Stimulated activated naive CD8-positive, alpha-beta T cell treated with anti-CD3 and anti-CD28 coated beads, Interleukin-15, Interleukin-2, amounts not matched to agents 100 ng/mL and 50 ng/mL, for 24 hours (primary cell): ENCODE results near the gene AAR2.
A peak's percentile ranks its signal among the peaks of the same experiment; 100 is the strongest.

Experiments used
- H3K27ac Mint-ChIP-seq: one replicate; pipeline ENCODE4 v1.8.0; 2021; ENCODE audit warnings: mild to moderate bottlenecking, mixed read lengths
- H3K27me3 Mint-ChIP-seq: one replicate; pipeline ENCODE4 v1.8.0; 2021; ENCODE audit warnings: mixed read lengths
- H3K36me3 Mint-ChIP-seq: one replicate; pipeline ENCODE4 v1.8.0; 2021; ENCODE audit warnings: low read depth, mixed read lengths
- H3K4me1 Mint-ChIP-seq: one replicate; pipeline ENCODE4 v1.8.0; 2021; ENCODE audit warnings: low read depth, mixed read lengths
- H3K4me3 Mint-ChIP-seq: one replicate; pipeline ENCODE4 v1.8.0; 2021; ENCODE audit warnings: mild to moderate bottlenecking, mixed read lengths
- H3K9me3 Mint-ChIP-seq: one replicate; pipeline ENCODE4 v1.8.0; 2021; ENCODE audit warnings: mixed read lengths

AAR2 gene

GRCh38 chr20:36274181-36274841, 38.0 kb downstream of the AAR2 start:
- peaks cover 7% of the 10 kb centered on the region for H3K27me3 Mint-ChIP-seq
- H3K27ac Mint-ChIP-seq, result peak overlapping the region; percentile 36
- H3K36me3 Mint-ChIP-seq, result no peaks in the 10 kb centered on the region
- no peaks in the 10 kb centered on the region for H3K4me1 Mint-ChIP-seq
- H3K9me3 Mint-ChIP-seq, result no peaks in the 10 kb centered on the region
- H3K4me3 Mint-ChIP-seq, result no peak overlapping the region

- no peaks in the 10 kb centered on the region for H3K36me3 Mint-ChIP-seq
- no peak overlapping the region for H3K4me3 Mint-ChIP-seq
- H3K4me1 Mint-ChIP-seq, result no peaks in the 10 kb centered on the region
- H3K9me3 Mint-ChIP-seq, result no peaks in the 10 kb centered on the region
- H3K27me3 Mint-ChIP-seq, result peaks cover 7% of the 10 kb centered on the region
- no peak overlapping the region for H3K27ac Mint-ChIP-seq
Measured at GRCh38 chr20:36275011-36275410, 38.7 kb downstream of the AAR2 start.

GRCh38 chr20:36275441-36276189, 39.3 kb downstream of the AAR2 start:
- H3K4me1 Mint-ChIP-seq, result no peaks in the 10 kb centered on the region
- H3K9me3 Mint-ChIP-seq, result no peaks in the 10 kb centered on the region
- H3K27ac Mint-ChIP-seq, result no peak overlapping the region
- H3K4me3 Mint-ChIP-seq, result no peak overlapping the region
- H3K27me3 Mint-ChIP-seq, result peaks cover 7% of the 10 kb centered on the region
- no peaks in the 10 kb centered on the region for H3K36me3 Mint-ChIP-seq

DNA sequence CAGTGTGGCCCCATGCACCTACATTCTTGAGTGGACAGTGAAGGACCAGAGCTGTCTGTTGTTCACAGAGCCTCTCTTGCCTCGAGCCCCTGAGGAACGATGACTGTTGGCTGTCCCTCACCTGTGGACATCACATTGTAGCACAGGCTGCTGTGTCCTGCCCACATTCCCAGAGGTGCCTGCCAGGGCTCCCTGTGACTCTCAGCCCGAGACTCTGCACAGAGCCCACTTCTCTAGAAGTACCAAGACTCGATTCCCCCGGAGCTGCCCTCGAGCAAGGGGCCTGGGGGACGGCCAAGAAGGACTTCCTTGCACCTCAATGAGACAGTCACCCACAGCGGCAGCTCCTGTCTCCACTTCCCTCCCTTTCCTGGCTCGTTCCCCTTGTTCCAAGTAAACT, 41.3 kb downstream of the AAR2 start:
- Mint-ChIP-seq H3K36me3 (no peaks in the 10 kb centered on the region), H3K4me3 (no peak overlapping the region), H3K27ac (no peak overlapping the region), H3K4me1 (no peaks in the 10 kb centered on the region), H3K27me3 (peaks cover 12% of the 10 kb centered on the region), H3K9me3 (no peaks in the 10 kb centered on the region)

- no peaks in the 10 kb centered on the region for H3K9me3 Mint-ChIP-seq
- no peak overlapping the region for H3K4me3 Mint-ChIP-seq
- H3K36me3 Mint-ChIP-seq, result no peaks in the 10 kb centered on the region
- H3K4me1 Mint-ChIP-seq, result no peaks in the 10 kb centered on the region
- peaks cover 9% of the 10 kb centered on the region for H3K27me3 Mint-ChIP-seq
- H3K27ac Mint-ChIP-seq, result no peak overlapping the region
Measured at GRCh38 chr20:36279362-36279761, 43.1 kb downstream of the AAR2 start.

GRCh38 chr20:36279776-36280175, 43.5 kb downstream of the AAR2 start:
- no peaks in the 10 kb centered on the region for H3K36me3 Mint-ChIP-seq
- H3K4me3 Mint-ChIP-seq, result no peak overlapping the region
- H3K9me3 Mint-ChIP-seq, result no peaks in the 10 kb centered on the region
- no peaks in the 10 kb centered on the region for H3K4me1 Mint-ChIP-seq
- H3K27ac Mint-ChIP-seq, result no peak overlapping the region
- H3K27me3 Mint-ChIP-seq, result peaks cover 9% of the 10 kb centered on the region

- Mint-ChIP-seq H3K36me3 (no peaks in the 10 kb centered on the region), H3K27ac (no peak overlapping the region), H3K4me1 (no peaks in the 10 kb centered on the region), H3K27me3 (peaks cover 10% of the 10 kb centered on the region), H3K4me3 (no peak overlapping the region), H3K9me3 (no peaks in the 10 kb centered on the region)
Measured at GRCh38 chr20:36281785-36282380, 45.6 kb downstream of the AAR2 start.

- Mint-ChIP-seq H3K27ac (no peak overlapping the region), H3K36me3 (no peaks in the 10 kb centered on the region), H3K4me1 (no peaks in the 10 kb centered on the region), H3K27me3 (peaks cover 30% of the 10 kb centered on the region), H3K9me3 (no peaks in the 10 kb centered on the region), H3K4me3 (no peak overlapping the region)
Measured at GRCh38 chr20:36284751-36285150, 48.5 kb downstream of the AAR2 start.

GRCh38 chr20:36285746-36286447, 49.6 kb downstream of the AAR2 start:
- Mint-ChIP-seq H3K9me3 (no peaks in the 10 kb centered on the region), H3K27me3 (peaks cover 36% of the 10 kb centered on the region), H3K36me3 (no peaks in the 10 kb centered on the region), H3K4me3 (no peak overlapping the region), H3K4me1 (no peaks in the 10 kb centered on the region), H3K27ac (no peak overlapping the region)

- Mint-ChIP-seq H3K27ac (no peak overlapping the region), H3K9me3 (no peaks in the 10 kb centered on the region), H3K4me1 (no peaks in the 10 kb centered on the region), H3K27me3 (peaks cover 60% of the 10 kb centered on the region), H3K4me3 (no peak overlapping the region), H3K36me3 (no peaks in the 10 kb centered on the region)
Measured at GRCh38 chr20:36297656-36298055, 61.4 kb downstream of the AAR2 start.

DNA sequence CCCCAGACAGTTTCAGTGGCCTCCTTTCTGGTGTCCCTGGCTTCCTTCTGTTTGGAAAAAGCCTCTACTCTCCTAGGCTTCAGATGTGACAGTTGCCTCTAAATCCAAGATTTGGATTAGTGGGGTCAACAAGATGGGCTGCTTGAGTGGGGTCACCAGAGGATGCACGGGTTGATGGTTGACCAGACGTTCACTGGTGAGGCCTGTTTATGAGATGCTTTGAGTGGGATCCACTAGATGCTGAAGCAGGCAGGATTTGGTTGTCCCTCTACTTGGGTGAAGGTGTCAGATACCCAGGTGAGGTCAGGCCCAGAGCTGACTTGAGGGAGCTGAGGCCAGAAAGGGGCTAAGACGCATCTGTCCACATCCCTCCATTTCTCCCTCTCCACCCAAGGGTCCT, 61.8 kb downstream of the AAR2 start:
- H3K36me3 Mint-ChIP-seq, result no peaks in the 10 kb centered on the region
- H3K27ac Mint-ChIP-seq, result no peak overlapping the region
- no peak overlapping the region for H3K4me3 Mint-ChIP-seq
- peaks cover 64% of the 10 kb centered on the region for H3K27me3 Mint-ChIP-seq
- no peaks in the 10 kb centered on the region for H3K4me1 Mint-ChIP-seq
- H3K9me3 Mint-ChIP-seq, result no peaks in the 10 kb centered on the region

DNA sequence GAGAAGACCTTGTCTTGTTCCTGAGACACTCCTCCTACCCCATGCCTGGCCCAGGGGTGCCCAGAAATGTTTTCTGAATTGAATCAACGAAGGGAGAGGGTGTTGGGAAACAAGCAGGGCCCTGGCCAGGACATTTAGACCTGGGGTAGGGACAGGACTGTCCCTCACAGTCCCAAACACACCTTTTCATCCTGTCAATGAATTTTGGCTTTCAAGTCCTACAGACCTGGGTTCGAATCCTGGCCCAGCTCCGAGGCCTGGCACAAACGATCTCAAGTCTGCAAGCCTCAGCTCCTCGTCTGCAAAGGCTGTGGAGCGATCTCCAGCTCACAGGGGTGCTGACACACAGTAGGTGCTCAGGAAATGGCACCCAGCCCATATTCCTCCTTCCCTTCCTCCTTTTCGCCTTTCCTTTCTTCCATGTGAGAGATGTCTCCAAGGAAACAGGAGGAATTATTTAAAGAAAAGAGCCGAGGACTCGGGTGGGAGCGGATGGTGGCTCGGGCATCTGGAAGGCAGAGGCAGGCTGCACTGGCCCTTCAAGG, 62.6 kb downstream of the AAR2 start:
- Mint-ChIP-seq H3K9me3 (no peaks in the 10 kb centered on the region), H3K4me1 (no peaks in the 10 kb centered on the region), H3K4me3 (no peak overlapping the region), H3K27ac (no peak overlapping the region), H3K27me3 (peaks cover 72% of the 10 kb centered on the region), H3K36me3 (no peaks in the 10 kb centered on the region)

GRCh38 chr20:36299459-36299858, 63.2 kb downstream of the AAR2 start:
- no peaks in the 10 kb centered on the region for H3K36me3 Mint-ChIP-seq
- H3K27ac Mint-ChIP-seq, result no peak overlapping the region
- H3K4me3 Mint-ChIP-seq, result no peak overlapping the region
- peaks cover 77% of the 10 kb centered on the region for H3K27me3 Mint-ChIP-seq
- H3K9me3 Mint-ChIP-seq, result no peaks in the 10 kb centered on the region
- no peaks in the 10 kb centered on the region for H3K4me1 Mint-ChIP-seq

DNA sequence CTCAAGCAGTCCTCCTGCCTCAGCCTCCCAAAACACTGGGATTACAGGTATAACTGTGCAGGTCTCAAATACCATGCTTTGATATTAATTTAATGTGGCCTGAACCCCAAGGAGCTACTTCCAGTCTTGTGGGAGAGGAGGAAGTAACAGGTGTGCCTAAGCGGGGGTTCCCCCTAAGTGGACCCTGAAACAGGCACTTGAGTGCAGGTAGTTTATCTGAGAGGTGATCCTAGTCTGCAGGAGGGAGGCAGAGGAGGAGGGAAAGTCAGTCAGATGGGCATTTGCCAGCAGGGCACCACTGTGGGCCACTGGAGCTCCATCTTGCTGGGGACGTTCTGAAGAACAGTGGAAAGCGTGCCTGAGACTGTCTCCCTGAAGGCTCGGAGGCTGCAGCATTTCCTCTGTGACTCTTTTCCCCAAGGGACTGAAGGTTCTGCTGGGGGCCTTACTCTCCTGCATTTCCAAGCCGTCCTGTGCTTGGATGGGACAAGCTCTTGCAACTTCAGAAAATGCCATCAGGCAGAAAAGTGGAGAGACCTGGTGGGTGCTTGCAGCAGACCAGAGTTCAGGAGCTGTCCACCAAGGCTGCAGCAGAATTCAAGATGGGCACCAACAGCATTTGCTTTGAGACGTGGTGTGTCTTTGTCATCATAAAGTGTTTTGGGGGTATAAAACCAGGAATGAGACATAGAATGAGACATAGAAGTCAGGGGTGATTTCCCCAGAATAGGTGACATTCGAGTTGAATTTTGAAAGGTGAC, 65.3 kb downstream of the AAR2 start:
- Mint-ChIP-seq H3K9me3 (no peaks in the 10 kb centered on the region), H3K4me1 (peaks cover 3% of the 10 kb centered on the region), H3K36me3 (no peaks in the 10 kb centered on the region), H3K4me3 (no peak overlapping the region), H3K27me3 (peaks cover 76% of the 10 kb centered on the region), H3K27ac (no peak overlapping the region)
